GM18951 (cell line): ENCODE measurements around the gene CTNND2.

Source experiments
- POLR2A ChIP-seq: IDR thresholded peaks from 4 replicates; pipeline ENCODE4 v1.6.1; 2011; ENCODE audit warnings: mild to moderate bottlenecking; ENCODE audit not compliant: insufficient read length, insufficient read depth; ENCODE audit errors: extremely low read depth
- in situ Hi-C: fragments of 300-500 bp; cut with MboI; formaldehyde crosslinking; loops from one replicate; pipeline ENCODE4 v1.12.0; 2022; ENCODE audit warnings: low sequenced_read_pairs, mixed read lengths, inconsistent platforms; ENCODE audit not compliant: unreplicated experiment

The CTNND2 gene

GRCh38 chr5:11052871-11053270 is 851.4 kb downstream of the CTNND2 start:
- in situ Hi-C loops: no loop called here
- TF ChIP-seq POLR2A: no peak

- no peak for TF ChIP-seq POLR2A
- in situ Hi-C loops: no loop called here
These were observed 853.5 kb downstream of the CTNND2 start for GRCh38 chr5:11050596-11051304.

GRCh38 chr5:11048760-11049159 is 855.5 kb downstream of the CTNND2 start:
- TF ChIP-seq POLR2A: no peak
- in situ Hi-C loops: no loop called here

GRCh38 chr5:11047625-11048024 is 856.6 kb downstream of the CTNND2 start:
- no peak for TF ChIP-seq POLR2A
- in situ Hi-C loops: no loop called here

- in situ Hi-C loops: no loop called here
- no peak for TF ChIP-seq POLR2A
These were observed 857.2 kb downstream of the CTNND2 start for GRCh38 chr5:11047030-11047429.

GRCh38 chr5:11046160-11046559 is 858.1 kb downstream of the CTNND2 start:
- in situ Hi-C loops: no loop called here
- TF ChIP-seq POLR2A: no peak

- in situ Hi-C loops: no loop called here
- TF ChIP-seq POLR2A: no peak
These were observed 858.8 kb downstream of the CTNND2 start for GRCh38 chr5:11045411-11045810.

- in situ Hi-C loops: no loop called here
- no peak for TF ChIP-seq POLR2A
These were observed 859.7 kb downstream of the CTNND2 start for GRCh38 chr5:11044581-11044980.

GRCh38 chr5:11043881-11044280 is 860.4 kb downstream of the CTNND2 start:
- in situ Hi-C loops: no loop called here

GRCh38 chr5:11040345-11040744 is 863.9 kb downstream of the CTNND2 start:
- no peak for TF ChIP-seq POLR2A
- in situ Hi-C loops: no loop called here

More at GRCh38 chr5:11043881-11044280, 860.4 kb downstream of the CTNND2 start:
- TF ChIP-seq POLR2A: no peak

GRCh38 chr5:11038772-11039171 is 865.5 kb downstream of the CTNND2 start:
- no peak for TF ChIP-seq POLR2A
- in situ Hi-C loops: no loop called here

GRCh38 chr5:11037941-11038340 is 866.3 kb downstream of the CTNND2 start:
- no peak for TF ChIP-seq POLR2A
- in situ Hi-C loops: no loop called here

GRCh38 chr5:11037080-11037479 is 867.2 kb downstream of the CTNND2 start:
- in situ Hi-C loops: no loop called here
- TF ChIP-seq POLR2A: no peak

- in situ Hi-C loops: no loop called here
- TF ChIP-seq POLR2A: no peak
These were observed 873.6 kb downstream of the CTNND2 start for GRCh38 chr5:11030671-11031070.
